H1 (cell line): ENCODE data around the gene RESP18. TPM values are rescaled to one million over a fixed set of nuclear protein-coding genes. Genes with fewer than 3 reads are reported as not detected.

ENCODE experiments used
- ATF2 ChIP-seq: IDR thresholded peaks from 2 replicates; pipeline ENCODE4 v1.6.1; 2012; ENCODE audit warnings: low read length, inconsistent platforms
- EGR1 ChIP-seq: IDR thresholded peaks from 2 replicates; pipeline ENCODE4 v1.6.1; 2011; ENCODE audit warnings: low read depth, low read length, borderline replicate concordance
- RAD21 ChIP-seq, 2 experiments: IDR thresholded peaks in 1 of 2; conservative IDR thresholded peaks in 1 of 2; 2 replicates each; pipeline ENCODE4 v1.6.1; 2011; ENCODE audit warnings: low read depth in 2 of 2, low read length in 2 of 2, improper control_type of control experiment in 1 of 2, inconsistent platforms in 1 of 2, mild to moderate bottlenecking in 1 of 2, moderate library complexity in 1 of 2
- SIRT6 ChIP-seq: IDR thresholded peaks from one replicate; pipeline ENCODE4 v1.7.1; 2012; ENCODE audit warnings: low read length, inconsistent platforms
- polyA plus RNA-seq, 7 experiments: library from polyadenylated mRNA; depleted of rRNA in 3 of 7; stranded (reverse) in 5 of 7; unstranded in 2 of 7; fragments of >200 nt in 5 of 7; fragments of 200-250 nt in 2 of 7; gene quantifications; 1 replicate in 5 of 7; 2 replicates in 1 of 7; 4 replicates in 1 of 7; pipeline versions ENCODE4 v1.2.1 to v1.2.3, GENCODE V29; 2011 to 2013; ENCODE audit warnings: missing spikeins in 2 of 7, mixed read lengths in 2 of 7
- total RNA-seq: library from RNA; stranded (reverse); fragmentation: NEBNext Ultra II Directional; extraction: Animal tissue kit (Norgen Biotek cat#: 25700); gene quantifications from 2 replicates; pipeline ENCODE4 v1.2.1, GENCODE V29; 2021

The RESP18 gene
- total and polyA plus RNA-seq, 2 of the 8 experiments (the other 6 are each of a cell fraction or from before 2014, with no cell fraction given) = not detected

- TF ChIP-seq ATF2 (no peak), EGR1 (no peak), SIRT6 (no peak), RAD21 (IDR thresholded peaks at IDR 0.05 in 1 of 2, conservative IDR thresholded peaks at IDR 0.05 in 1 of 2; ENCODE audit: low read depth in 2 of 2, low read length in 2 of 2) (no peak)
Observed at GRCh38 chr2:219334076-219334475, 1.5 kb upstream of the RESP18 start (continued).
